Stomach (tissue), 19 donors: ENCODE data around the gene SPATA22. TPM values are rescaled to one million over a fixed set of nuclear protein-coding genes. Genes with fewer than 3 reads are reported as not detected.
"Not testable (repeated sequence)": the region's sequence is repeated elsewhere in the genome, so short reads cannot be mapped to it uniquely, and the experiment has no call there.

Experiments
- DNase-seq, 2 donors: peaks; one replicate each; pipeline versions ENCODE4 v3.0.0 to v3.0.0-alpha.2; 2013 to 2019
- H3K27ac ChIP-seq, 5 donors: fragments of 200-600 bp in 4 of 5; sonication (generic) in 4 of 5; one replicate each; pipeline ENCODE4 v1.5.1; 2013 to 2019; ENCODE audit warnings: mild to moderate bottlenecking in 1 of 5, moderate library complexity in 1 of 5
- H3K27me3 ChIP-seq, 3 donors: fragments of 200-600 bp; sonication (generic); one replicate each; pipeline ENCODE4 v1.5.1; 2017 to 2019; ENCODE audit warnings: mixed run types in 1 of 3
- H3K36me3 ChIP-seq, 4 donors: fragments of 200-600 bp; sonication (generic); 1 replicate in 3 of 4; 2 replicates in 1 of 4; pipeline ENCODE4 v1.5.1; 2016 to 2019
- H3K4me1 ChIP-seq, 4 donors: fragments of 200-600 bp; sonication (generic); one replicate each; pipeline ENCODE4 v1.5.1; 2016 to 2019
- H3K4me3 ChIP-seq, 4 donors: fragments of 200-600 bp; sonication (generic) in 3 of 4; one replicate each; pipeline ENCODE4 v1.5.1; 2016 to 2019; ENCODE audit warnings: mild to moderate bottlenecking in 1 of 4
- H3K9me3 ChIP-seq, 4 donors: fragments of 200-600 bp; sonication (generic); one replicate each; pipeline ENCODE4 v1.5.1; 2016 to 2019
- CTCF ChIP-seq, 7 experiments: fragments of 450-650 bp in 4 of 7; fragments of 200-600 bp in 3 of 7; sonication (generic) in 3 of 7; IDR thresholded peaks; one replicate each; pipeline ENCODE4 v1.5.1; 2016 to 2019; ENCODE audit warnings: antibody characterized with exemption in 7 of 7, control low read depth in 2 of 7, mild to moderate bottlenecking in 1 of 7
- EP300 ChIP-seq: sonication (generic); formaldehyde crosslinking; IDR thresholded peaks from one replicate; pipeline ENCODE4 v1.6.1; 2017; ENCODE audit warnings: antibody characterized with exemption
- POLR2A ChIP-seq, 4 donors: fragments of 450-650 bp; IDR thresholded peaks; one replicate each; pipeline ENCODE4 v1.6.1; 2016; ENCODE audit warnings: antibody characterized with exemption in 4 of 4, control low read depth in 2 of 4, mild to moderate bottlenecking in 1 of 4, moderate library complexity in 1 of 4
- POLR2AphosphoS5 ChIP-seq, 3 donors: sonication (generic); formaldehyde crosslinking; IDR thresholded peaks; one replicate each; pipeline ENCODE4 v1.6.1; 2016; ENCODE audit warnings: antibody characterized with exemption in 3 of 3
- WGBS, 5 donors: extraction: QIAGEN DNeasy Blood & Tissue Kit in 3 of 5; methylation state at CpG; one replicate each; pipeline versions ENCODE4 v1.1.5 to v1.1.7; 2013 to 2018; 5-methylcytosine and 5-hydroxymethylcytosine counted together
- intact Hi-C: fragments of 100-400 bp; cut with DNase I; formaldehyde crosslinking; loops from one replicate; pipeline ENCODE4 v1.15.1; 2023; ENCODE audit warnings: low total_unique reads
- long read RNA-seq, 10 donors: transcript quantifications; one replicate each; lab custom pipeline, GENCODE V29; 2026
- polyA plus RNA-seq, 3 donors: library from polyadenylated mRNA; stranded (reverse); fragments of 200-250 nt; gene quantifications; one replicate each; pipeline ENCODE4 v1.2.3, GENCODE V29; 2013
- total RNA-seq, 5 donors: library from RNA; depleted of rRNA; stranded (reverse); fragments of >200 nt; gene quantifications; one replicate each; pipeline versions ENCODE4 v1.1.0 to v1.2.3, GENCODE V29; 2014 to 2016
- donor health status: healthy with polysubstance abuse.
- donor health status: Bipolar disorder and iron deficiency.
- donor health status: healthy.

The SPATA22 gene
- 1 to 10 TPM in 1 of 5 donors, not detected in 4; 4.1 TPM for total RNA-seq
- polyA plus RNA-seq = 1 to 10 TPM in 1 of 3 donors, not detected in 2; 1.1 TPM
- long read RNA-seq, donor 1 = 0 reads
- long read RNA-seq, donor 2 = 0 reads
- long read RNA-seq, donor 3 = 0 reads
- long read RNA-seq, donor 4 = 0 reads
- long read RNA-seq, donor 5 = 0 reads
- long read RNA-seq, donor 6 = 0 reads
- long read RNA-seq, donor 7 = 0 reads
- long read RNA-seq, donor 8 = 0 reads
- long read RNA-seq, donor 9, partial matches to known transcripts = 10 of 10 reads
- long read RNA-seq, donor 9, other reads (novel, unspliced or antisense) = 0 of 10 reads
- long read RNA-seq, donor 10 = 0 reads

GRCh38 chr17:3471599-3471998 lies at the start of gene SPATA22:
Gene SPATA22, minus strand, starts transcription at chr17:3471819. Its CDS starts 2,494 bp downstream, at chr17:3469325.
- peaks cover 5 to 17% (median 11%) of the 10 kb centered on the region in 4 donors for H3K4me1 ChIP-seq
- TF ChIP-seq CTCF (IDR thresholded peaks at IDR 0.05) (no peak), POLR2AphosphoS5 (IDR thresholded peaks at IDR 0.05) (no peak), EP300 (no peak), POLR2A (IDR thresholded peaks at IDR 0.05) (no peak)
- no peaks in the 10 kb centered on the region for H3K36me3 ChIP-seq
- no peak for DNase-seq
- H3K9me3 ChIP-seq = no peaks in the 10 kb centered on the region
- intact Hi-C loops = no loop called here
- WGBS, 5 donors = 95 to 97% (median 96%) methylated on average over 36 to 38 of the region's 38 CpGs
- H3K27ac ChIP-seq = no peak within 1 kb of the TSS
- H3K27me3 ChIP-seq = no peaks in the 10 kb centered on the region
- no peak within 1 kb of the TSS for H3K4me3 ChIP-seq

GRCh38 chr17:3519472-3519871 lies 47.9 kb upstream of the SPATA22 start:
- intact Hi-C loops, H3K4me1 ChIP-seq, H3K27me3 ChIP-seq, H3K27ac ChIP-seq, H3K36me3 ChIP-seq, H3K9me3 ChIP-seq, DNase-seq, H3K4me3 ChIP-seq: not testable (repeated sequence)
- 91 to 98% (median 96%) methylated on average over 4 of the region's 4 CpGs for WGBS, 5 donors

GRCh38 chr17:3514873-3515272 lies 43.3 kb upstream of the SPATA22 start:
- TF ChIP-seq POLR2A (IDR thresholded peaks at IDR 0.05) (no peak), POLR2AphosphoS5 (IDR thresholded peaks at IDR 0.05) (no peak), EP300 (no peak), CTCF (IDR thresholded peaks at IDR 0.05) (no peak)
- Histone ChIP-seq H3K9me3 (no peaks in the 10 kb centered on the region), H3K4me3 (no peak overlapping the region), H3K36me3 (no peaks in the 10 kb centered on the region), H3K27ac (no peak overlapping the region), H3K4me1 (peaks cover 0 to 14% (median 3%) of the 10 kb centered on the region in 4 donors), H3K27me3 (no peaks in the 10 kb centered on the region)
- no peak for DNase-seq
- intact Hi-C loops = no loop called here
- WGBS, 5 donors = 77 to 87% (median 86%) methylated on average over 9 of the region's 9 CpGs

GRCh38 chr17:3514167-3514566 lies 42.5 kb upstream of the SPATA22 start:
- 91 to 98% (median 96%) methylated on average over 11 of the region's 11 CpGs for whole genome bisulfite sequencing, 5 donors

GRCh38 chr17:3513305-3514035 lies 41.9 kb upstream of the SPATA22 start:
- Histone ChIP-seq H3K27ac (peak overlapping the region in 2 of 5 donors; percentile 77 to 81), H3K27me3 (no peaks in the 10 kb centered on the region), H3K36me3 (no peaks in the 10 kb centered on the region), H3K4me1 (peaks cover 0 to 14% (median 3%) of the 10 kb centered on the region in 4 donors), H3K4me3 (no peak overlapping the region), H3K9me3 (no peaks in the 10 kb centered on the region)
- no peak for TF ChIP-seq CTCF (IDR thresholded peaks at IDR 0.05)
- no peak for TF ChIP-seq POLR2AphosphoS5 (IDR thresholded peaks at IDR 0.05)
- TF ChIP-seq EP300 = no peak
- no peak for TF ChIP-seq POLR2A (IDR thresholded peaks at IDR 0.05)
- 84 to 92% (median 89%) methylated on average over 21 to 23 of the region's 23 CpGs for WGBS, 5 donors
- intact Hi-C loops = no loop called here
- DNase-seq = no peak

More at GRCh38 chr17:3514167-3514566, 42.5 kb upstream of the SPATA22 start:
- H3K27ac ChIP-seq, DNase-seq, H3K4me3 ChIP-seq, H3K9me3 ChIP-seq, H3K27me3 ChIP-seq, intact Hi-C loops, H3K36me3 ChIP-seq: not testable (repeated sequence)
- H3K4me1 ChIP-seq = peaks cover 0 to 14% (median 3%) of the 10 kb centered on the region in 4 donors
